NCI-H2171 treated with DMSO at 0.1 percent for 48 hours (cell line): ENCODE measurements around the gene PMPCA.
A peak's percentile ranks its signal among the peaks of the same experiment; 100 is the strongest.
"Not testable (repeated sequence)": the region's sequence is repeated elsewhere in the genome, so short reads cannot be mapped to it uniquely, and the experiment has no call there.

Experiments used
- DNase-seq: peaks from one replicate; lab custom pipeline; 2025; lab: John Stamatoyannopoulos, UW

The PMPCA gene

GRCh38 chr9:136394312-136395019 lies 16.0 kb upstream of the PMPCA start:
- DNase-seq: no peak

- DNase-seq: no peak
These were observed 15.5 kb upstream of the PMPCA start for GRCh38 chr9:136395020-136395340.

GRCh38 chr9:136395345-136396218 lies 14.9 kb upstream of the PMPCA start:
- DNase-seq: no peak

GRCh38 chr9:136396219-136396515 lies 14.3 kb upstream of the PMPCA start:
- DNase-seq: no peak

- no peak for DNase-seq
These were observed 12.8 kb upstream of the PMPCA start for GRCh38 chr9:136397643-136398042.

GRCh38 chr9:136398286-136398685 lies 12.2 kb upstream of the PMPCA start:
- no peak for DNase-seq

GRCh38 chr9:136399176-136400037 lies 11.1 kb upstream of the PMPCA start:
- DNase-seq: no peak

- DNase-seq: peak; percentile 92
These were observed 10.2 kb upstream of the PMPCA start, which contains the start of gene SNAPC4 for GRCh38 chr9:136400038-136400834. Gene SNAPC4 (minus strand): TSS chr9:136400170. CDS start chr9:136398428, 1,742 bp downstream.

- DNase-seq: no peak
These were observed 9.1 kb upstream of the PMPCA start for GRCh38 chr9:136401173-136401922.

- no peak for DNase-seq
These were observed 8.4 kb upstream of the PMPCA start for GRCh38 chr9:136402067-136402466.

GRCh38 chr9:136403538-136403914 lies 6.9 kb upstream of the PMPCA start:
- DNase-seq: no peak

GRCh38 chr9:136403915-136404800 lies 6.3 kb upstream of the PMPCA start:
- DNase-seq: no peak

- no peak for DNase-seq
These were observed 5.7 kb upstream of the PMPCA start for GRCh38 chr9:136404801-136405136.

- DNase-seq: no peak
These were observed 5.0 kb upstream of the PMPCA start for GRCh38 chr9:136405481-136405880.

- DNase-seq: not testable (repeated sequence)
These were observed 4.6 kb upstream of the PMPCA start for GRCh38 chr9:136405904-136406303.

GRCh38 chr9:136407061-136407460 lies 3.4 kb upstream of the PMPCA start:
- DNase-seq: not testable (repeated sequence)

- no peak for DNase-seq
These were observed 2.5 kb upstream of the PMPCA start for GRCh38 chr9:136407911-136408310.

GRCh38 chr9:136409557-136410455 lies 652 bp upstream of the PMPCA start:
- peak; percentile 22 for DNase-seq

- DNase-seq: no peak
These were observed 920 bp downstream of the PMPCA start for GRCh38 chr9:136411378-136411777.
